Suppressor macrophage (primary cell): Measurements from ENCODE around the gene NAV3.

Experiments
- DNase-seq, 4 experiments: peaks; one replicate each; pipeline ENCODE4 v3.0.0-alpha.2; 2020 to 2022
- total RNA-seq, 17 experiments: gene quantifications; one replicate each; lab custom pipeline; 2026; ENCODE audit warnings: mixed read lengths in 6 of 17, inconsistent platforms in 3 of 17; lab: John Stamatoyannopoulos, UW

Gene NAV3, protein sequence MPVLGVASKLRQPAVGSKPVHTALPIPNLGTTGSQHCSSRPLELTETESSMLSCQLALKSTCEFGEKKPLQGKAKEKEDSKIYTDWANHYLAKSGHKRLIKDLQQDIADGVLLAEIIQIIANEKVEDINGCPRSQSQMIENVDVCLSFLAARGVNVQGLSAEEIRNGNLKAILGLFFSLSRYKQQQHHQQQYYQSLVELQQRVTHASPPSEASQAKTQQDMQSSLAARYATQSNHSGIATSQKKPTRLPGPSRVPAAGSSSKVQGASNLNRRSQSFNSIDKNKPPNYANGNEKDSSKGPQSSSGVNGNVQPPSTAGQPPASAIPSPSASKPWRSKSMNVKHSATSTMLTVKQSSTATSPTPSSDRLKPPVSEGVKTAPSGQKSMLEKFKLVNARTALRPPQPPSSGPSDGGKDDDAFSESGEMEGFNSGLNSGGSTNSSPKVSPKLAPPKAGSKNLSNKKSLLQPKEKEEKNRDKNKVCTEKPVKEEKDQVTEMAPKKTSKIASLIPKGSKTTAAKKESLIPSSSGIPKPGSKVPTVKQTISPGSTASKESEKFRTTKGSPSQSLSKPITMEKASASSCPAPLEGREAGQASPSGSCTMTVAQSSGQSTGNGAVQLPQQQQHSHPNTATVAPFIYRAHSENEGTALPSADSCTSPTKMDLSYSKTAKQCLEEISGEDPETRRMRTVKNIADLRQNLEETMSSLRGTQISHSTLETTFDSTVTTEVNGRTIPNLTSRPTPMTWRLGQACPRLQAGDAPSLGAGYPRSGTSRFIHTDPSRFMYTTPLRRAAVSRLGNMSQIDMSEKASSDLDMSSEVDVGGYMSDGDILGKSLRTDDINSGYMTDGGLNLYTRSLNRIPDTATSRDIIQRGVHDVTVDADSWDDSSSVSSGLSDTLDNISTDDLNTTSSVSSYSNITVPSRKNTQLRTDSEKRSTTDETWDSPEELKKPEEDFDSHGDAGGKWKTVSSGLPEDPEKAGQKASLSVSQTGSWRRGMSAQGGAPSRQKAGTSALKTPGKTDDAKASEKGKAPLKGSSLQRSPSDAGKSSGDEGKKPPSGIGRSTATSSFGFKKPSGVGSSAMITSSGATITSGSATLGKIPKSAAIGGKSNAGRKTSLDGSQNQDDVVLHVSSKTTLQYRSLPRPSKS (N-terminal part only)
- total RNA-seq, result 0 to 6.5 (median 0.13) reads per million in 17 experiments

DNA sequence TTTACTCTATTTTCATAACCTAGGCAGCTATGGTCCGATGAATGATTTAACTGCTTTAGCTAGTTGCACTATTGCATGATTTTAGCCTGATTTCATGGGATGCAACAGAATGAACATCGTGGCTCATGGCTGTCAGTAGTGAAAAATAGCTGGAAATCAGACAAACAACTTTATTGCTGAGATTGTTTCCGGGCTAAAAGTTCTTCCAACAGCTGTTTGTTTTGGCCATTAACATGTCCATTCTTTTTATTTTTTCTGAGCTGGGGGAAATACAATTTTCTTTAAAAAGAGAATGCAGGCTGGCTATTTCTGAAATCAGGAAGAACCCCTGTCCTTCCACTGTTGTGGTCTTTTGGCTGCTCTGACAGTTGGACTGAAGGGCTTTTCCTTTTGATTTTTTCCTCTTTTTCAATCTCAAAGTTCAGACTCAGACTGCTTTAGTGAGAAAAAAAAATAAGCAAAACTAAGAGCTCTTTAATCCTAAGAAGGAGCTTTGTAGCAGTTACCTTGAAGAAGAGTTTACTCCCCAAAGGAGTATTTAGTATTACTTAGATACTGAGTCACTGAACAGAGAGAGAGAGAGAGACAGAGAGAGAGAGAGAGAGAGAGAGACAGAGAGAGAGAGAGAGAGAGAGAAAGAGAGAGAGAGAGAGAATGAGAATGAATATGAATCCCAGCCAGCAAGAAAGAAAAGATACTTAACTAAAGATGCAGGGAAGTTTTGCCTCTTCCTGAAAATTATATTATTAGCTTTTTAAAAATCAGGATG, at the start of gene NAV3:
NAV3 (plus strand) TSS at position 312 of the 769 bp plus-strand sequence. CDS start 568 bp downstream, outside the sequence.
- DNase-seq, result no peak

DNA sequence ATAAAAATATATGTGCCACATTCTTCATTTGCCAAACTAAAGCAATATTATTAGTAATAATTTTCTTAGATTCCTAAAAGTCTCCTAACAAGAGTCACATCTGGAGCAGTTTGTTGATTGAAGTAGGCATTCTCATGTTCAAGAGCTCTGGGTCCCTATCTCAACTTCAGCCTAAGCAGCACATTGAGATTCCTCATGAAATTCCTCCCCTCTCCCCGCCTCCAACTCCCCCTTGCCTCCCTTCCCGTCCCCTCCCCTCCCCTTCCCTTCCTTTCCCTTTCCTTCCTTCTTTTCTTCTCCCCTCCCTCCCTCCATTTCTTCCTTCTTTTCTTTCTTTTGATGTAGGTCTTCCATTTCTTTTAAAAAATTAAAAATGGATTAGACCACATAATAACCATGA, 48.7 kb upstream of the NAV3 start:
- DNase-seq, result no peak

DNA sequence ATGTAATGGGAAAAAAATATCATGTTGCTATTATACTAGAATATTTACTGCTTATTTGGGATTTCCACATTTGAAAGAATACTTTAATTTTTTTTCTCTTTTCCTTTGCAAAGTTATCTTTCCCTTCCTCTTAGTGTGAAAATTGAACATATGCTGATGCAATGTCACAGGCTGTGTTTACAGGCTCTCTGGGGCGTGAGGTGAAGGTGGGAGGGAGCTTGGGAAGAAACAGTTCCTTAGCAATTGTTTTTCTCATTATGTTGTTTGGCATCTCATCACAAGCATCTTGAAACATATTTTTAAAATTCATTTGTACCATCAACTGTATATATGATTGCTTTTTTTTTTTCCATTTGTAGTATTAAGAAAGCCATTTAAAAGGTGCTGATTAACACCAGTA, 47.9 kb upstream of the NAV3 start:
- no peak for DNase-seq

DNA sequence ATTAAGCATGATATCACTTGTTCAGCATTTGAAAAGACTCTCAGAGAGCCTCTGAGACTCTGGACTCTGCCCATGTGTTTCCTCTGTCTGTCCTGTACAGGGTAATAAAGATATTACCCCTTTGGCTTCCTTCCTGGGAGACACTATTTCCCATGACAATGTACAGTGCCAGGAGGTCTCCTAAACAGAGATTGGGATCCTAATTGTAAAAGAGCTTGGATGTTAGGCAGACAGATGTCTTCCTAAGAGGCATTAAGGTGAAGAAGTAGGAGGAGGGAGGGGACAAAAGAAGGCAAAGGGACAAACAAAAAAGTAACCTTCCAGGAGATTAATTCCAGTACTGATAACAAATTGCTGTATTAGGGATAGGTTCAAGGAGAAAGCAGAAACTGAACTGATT, 45.5 kb upstream of the NAV3 start:
- DNase-seq, result no peak

DNA sequence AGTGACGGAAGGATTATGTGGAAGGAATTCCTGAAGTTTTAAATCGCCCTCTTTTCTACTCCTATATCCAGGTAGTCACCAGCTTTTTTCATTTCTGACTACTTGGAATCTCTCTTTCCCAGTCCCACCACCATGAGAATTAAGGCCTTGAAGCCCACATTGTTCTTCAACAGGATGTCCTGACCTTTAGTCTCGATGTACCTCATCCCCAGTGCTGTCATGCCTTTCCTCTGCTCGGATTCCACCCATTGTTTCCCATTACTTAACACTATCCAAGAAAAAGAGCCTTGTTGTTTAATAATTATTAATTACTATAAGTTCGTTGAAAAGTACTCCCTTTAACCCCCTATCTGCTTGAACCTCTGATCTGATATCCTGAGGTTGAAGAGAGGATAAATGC, 44.0 kb upstream of the NAV3 start:
- no peak for DNase-seq

DNA sequence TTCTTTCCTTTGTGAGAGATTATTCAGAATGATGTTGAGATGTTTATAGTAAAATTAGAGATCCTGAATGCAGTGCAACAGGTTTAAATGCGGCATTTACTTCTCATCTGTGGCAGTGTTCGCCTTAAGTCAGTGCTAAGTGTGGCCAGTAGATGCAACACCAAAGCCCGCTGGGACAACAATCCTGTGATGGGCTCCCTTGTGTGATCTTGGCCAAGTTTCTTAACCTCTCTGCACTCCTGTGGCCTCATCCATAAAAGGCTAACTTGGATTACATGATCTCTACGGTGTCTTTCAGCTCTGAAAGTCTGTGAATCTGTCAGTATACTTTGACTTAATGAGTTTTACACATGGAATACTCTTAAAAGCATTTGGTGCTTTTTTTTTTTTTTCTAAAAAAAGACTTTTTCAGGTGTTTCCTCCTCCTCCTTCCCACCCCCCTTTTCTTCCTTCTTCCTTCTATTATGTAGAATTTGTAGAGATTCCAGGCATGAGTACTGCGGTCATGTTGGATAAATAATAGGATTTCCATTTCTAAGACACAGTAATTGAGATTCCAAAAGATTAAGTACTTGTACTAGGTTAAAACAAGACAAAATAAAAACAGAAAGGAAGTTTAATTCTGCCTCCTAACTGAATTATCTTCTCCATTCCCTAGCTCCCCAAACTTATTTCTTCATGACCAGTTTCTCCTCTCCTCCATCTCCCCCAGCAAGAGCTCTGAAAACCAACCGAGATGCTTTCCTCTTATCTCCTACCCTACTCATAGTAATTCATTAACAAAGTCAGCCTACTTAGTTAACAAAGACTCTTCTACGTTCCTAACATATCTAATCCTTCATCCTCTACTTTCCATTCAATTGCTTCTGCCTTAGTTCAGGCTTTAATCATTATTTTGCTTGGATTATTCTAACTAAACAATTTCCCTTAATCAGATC, 42.2 kb upstream of the NAV3 start:
- no peak for DNase-seq

DNA sequence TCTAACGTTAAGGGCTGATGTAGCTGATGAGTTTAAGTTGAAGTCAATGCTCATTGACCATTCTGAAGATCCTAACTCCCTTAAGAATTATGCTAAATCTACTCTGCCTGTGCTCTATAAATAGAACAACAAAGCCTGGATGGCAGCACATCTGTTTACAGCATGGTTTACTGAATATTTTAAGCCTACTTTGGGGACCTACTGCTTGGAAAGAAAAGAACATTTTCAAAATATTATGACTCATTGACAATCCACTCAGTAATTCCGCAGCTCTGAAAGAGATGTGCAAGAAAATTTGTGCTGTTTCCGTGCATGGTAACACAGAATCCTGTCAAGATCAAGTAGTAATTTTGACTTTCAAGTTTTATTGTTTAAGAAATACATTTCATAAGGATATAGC, 35.0 kb upstream of the NAV3 start:
- no peak for DNase-seq

DNA sequence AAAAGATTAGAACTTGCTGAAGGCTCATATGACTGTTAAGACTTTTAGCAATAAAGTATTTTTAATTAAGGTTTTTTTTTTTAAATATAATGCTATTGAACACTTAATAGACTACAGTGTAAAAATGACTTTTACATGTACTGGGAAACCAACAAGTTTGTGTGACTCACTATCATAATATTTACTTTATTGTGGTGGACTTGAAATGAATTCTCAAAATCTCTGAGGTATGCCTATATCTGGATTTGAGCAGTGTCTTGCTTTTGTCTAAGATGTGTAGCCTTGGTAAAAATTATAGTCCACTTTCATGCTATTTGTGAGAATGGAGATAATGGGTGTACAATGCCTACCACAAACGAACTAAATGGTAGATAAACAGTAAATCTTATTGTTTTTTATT, 33.9 kb upstream of the NAV3 start:
- no peak for DNase-seq

DNA sequence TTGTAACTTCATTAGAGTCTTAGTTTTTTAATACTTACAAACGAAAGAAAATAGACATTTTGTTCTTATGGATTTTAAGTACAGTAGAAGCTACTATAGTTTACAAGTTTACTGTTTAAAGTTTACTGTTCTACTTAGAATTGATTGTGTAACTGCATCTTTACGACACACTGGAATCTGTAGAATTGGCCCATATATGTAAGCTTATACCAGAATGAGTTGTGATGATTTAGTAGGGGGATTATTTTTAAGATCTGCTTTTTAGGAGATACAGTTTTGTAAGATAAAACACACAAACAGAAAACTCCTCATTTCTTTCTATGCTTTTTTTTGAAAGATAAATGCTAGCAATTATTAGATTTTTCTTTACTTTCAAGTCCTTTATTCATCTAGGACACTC, 30.2 kb upstream of the NAV3 start:
- DNase-seq, result no peak

DNA sequence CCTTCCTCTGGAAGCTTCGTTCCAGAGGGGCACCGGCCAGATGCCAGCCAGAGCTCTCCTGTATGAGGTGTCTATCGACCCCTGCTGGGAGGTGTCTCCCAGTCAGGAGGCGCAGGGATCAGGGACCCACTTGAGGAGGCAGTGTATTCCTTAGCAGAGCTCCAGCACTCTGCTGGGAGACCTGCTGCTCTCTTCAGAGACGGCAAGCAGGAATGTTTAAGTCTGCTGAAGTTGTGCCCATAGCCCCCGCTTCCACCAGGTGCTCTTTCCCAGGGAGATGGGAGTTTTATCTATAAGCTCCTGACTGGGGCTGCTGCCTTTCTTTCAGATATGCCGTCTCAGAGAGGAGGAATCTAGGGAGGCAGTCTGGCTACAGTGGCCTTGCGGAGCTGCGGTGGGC, 22.2 kb upstream of the NAV3 start:
- no peak for DNase-seq

DNA sequence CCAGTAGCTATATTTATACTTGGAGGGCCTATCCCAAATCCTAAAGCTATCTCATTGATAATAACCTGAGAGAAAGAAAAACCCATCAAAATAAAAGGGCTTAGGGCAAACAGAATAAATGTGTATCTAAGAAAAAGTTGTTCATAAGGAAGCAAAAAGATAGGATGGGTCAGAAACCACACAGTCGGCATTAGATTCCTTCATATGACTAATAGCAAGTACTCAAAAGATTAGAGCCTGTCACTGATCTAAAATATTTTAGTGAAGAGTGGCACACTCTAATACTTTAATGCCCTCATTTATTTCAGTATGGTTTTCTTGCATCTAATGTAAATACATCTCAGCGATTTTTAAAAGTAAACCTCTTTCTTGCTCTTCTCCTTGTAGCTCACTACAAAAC, 17.1 kb upstream of the NAV3 start:
- DNase-seq, result no peak

DNA sequence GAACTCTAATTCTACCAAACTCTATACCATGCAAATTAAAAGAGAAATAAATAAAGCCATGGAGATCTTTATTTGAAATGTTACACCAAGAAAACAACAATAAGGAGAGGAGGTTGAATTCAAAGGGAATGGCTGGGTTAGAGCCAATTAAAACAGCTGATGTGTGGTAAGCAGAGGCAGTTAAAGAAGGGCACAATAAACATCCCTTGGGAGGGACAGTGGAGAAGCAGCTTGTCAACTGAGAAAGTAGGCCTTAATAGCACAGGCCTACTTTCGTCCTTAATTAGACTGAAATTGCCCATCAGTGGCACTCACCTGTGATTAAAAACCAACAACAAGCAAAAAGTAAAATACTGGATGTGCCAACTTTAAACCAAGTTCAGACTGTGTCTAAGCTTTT, 16.3 kb upstream of the NAV3 start:
- DNase-seq, result no peak

DNA sequence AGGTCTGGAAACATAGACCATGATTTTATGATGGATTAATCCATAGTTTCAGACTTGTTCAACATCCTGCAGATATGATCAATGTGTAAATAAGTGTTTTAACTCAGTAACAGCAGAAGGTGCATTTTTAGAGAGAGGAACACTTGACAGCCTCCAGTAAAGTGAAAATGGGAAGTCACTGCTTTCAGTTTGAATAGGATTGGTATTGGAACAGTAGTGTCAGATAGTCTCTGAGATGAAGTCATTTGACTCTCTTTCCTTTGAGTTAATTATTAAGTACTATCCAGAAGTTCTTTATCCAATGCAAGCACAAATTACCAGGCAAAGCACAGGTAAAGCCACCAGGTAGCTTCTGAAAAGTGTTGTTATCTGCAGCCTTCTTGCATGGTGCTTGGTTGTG, 14.5 kb upstream of the NAV3 start:
- DNase-seq, result no peak

DNA sequence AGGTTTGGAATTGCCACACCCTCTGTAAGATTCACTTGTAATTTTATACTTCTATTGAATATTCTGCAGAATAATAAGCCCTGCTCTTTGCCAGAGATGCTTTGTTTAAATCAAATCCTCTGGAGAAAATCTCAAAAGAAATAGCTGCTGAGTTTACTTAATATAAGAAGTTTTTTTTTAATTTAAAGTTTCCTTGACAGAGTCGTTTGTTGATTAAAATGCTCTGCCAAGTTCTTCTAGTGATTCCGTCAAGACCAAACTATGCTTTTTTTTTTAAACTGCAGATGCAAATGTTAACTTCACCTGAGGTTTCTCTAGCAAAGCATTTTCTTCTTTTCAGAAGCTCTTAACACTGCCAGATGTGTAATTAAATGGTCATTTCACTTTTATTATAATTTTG, 13.4 kb upstream of the NAV3 start:
- DNase-seq, result no peak

DNA sequence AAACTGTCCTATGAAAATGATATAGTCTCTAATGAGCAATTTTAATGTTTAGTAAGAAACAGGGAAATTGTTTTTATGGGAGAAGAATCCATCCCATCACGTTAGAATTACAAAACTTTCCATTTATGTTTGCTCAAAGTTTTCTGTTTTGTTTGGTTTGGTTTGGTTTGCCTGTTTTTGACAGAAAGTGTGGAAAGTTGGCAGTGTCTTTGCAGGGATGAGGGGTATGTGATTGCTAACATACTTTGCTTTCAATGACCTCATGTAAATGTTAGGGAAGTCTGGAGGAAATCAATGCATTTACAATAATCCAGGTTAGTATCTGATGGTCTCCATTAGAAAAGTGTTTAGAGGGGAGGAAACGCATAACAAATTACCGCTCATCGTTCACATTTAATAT, 12.3 kb upstream of the NAV3 start:
- no peak for DNase-seq

DNA sequence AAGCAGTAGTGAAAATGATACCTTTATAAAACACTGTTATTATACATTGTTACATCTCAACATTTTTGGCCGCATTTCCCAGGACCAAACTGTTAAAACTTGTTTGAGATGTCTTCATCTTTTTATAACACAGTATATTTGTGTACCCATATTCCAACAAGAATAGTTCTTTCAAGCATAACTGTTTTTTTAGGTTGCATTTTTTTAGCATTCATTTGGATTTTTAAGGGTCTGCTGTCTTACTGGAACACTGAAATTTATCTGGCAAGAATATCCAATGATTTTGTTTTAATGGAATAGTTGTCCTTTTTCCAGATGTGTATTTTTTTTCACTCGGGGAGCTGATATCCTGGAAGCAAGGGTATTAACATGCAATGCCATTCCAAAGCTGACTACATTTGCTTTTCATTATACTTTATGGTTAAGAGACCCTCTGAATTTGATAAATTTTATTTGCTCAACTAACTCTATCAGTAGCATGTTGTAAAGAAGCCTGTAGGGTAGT, 8.9 kb upstream of the NAV3 start:
- DNase-seq, result no peak

DNA sequence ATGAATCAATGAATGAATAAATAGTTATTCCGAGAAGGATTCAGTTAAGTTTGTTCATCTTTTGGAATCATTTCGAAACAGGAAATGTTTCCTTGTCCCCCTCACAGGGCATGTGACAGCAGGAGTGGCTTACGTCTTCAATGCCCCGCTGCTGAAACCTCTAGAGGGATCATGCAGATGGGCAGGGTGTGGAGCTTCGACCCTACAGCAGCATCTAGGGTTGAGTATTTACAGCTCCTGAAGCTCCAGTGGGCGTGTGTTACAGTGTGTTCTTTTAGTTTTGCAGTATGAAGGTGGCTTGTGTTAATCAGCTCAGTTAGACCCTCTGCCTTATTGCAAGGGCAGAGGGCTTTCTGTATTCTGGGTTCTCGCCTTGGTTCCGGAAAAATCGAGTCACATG, 2.6 kb downstream of the NAV3 start:
- DNase-seq, result no peak

DNA sequence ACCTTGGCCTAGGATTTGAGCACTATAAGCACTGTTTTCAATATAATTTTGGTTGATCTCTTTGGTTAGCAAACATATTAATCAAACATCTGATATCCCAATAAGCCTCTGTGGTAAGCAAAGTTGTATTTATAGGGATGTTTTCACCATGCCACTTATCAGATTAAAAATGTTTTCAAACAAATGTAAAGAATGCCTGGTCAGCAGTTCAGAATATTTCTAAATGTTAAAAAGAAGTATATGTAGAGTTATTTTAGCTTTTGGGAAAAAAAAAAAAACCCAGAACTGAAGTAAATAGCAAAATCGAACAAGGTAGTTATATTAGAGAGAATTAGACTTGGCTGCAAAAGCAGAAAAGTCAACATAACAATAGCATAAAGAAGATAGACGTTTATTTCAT, 3.9 kb downstream of the NAV3 start:
- no peak for DNase-seq

DNA sequence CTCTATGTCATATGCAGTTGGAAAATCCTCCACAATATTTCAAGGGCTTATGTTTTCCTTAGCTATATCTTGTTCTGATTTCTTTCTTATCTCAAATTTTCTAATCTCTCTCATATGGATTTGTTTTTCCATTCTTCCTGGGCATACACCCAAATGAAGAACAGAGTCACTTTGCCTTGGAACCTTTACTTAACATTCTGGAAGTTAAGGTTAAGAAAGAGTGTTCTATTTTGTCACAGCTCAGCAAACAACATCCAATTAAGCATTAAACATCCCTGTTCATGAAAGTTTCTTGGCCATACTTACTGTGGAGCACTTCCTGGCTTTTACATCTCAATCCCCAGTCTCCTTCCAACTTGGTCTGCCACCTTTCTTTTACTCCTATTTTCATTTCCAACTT, 5.3 kb downstream of the NAV3 start:
- no peak for DNase-seq

DNA sequence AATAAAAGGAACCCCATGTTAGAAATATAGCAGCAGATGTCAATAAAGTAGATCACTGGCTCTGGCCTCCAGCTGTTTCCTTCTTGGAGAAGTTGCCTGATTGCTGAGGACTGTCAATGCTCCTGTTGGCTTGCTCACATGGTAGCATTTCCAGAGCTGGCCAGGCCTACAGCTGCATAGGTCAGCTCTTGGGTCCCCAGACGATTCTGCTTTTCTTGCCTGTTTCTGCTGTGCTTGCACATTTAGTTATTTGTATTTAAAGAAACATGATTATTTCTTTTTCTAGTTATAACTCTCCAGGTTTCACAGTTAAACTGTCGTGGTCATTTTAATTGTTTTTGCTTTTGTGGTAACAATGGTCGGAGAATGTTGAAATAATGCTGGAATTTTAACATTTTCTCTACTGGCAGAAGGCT, 7.2 kb downstream of the NAV3 start:
- DNase-seq, result no peak

DNA sequence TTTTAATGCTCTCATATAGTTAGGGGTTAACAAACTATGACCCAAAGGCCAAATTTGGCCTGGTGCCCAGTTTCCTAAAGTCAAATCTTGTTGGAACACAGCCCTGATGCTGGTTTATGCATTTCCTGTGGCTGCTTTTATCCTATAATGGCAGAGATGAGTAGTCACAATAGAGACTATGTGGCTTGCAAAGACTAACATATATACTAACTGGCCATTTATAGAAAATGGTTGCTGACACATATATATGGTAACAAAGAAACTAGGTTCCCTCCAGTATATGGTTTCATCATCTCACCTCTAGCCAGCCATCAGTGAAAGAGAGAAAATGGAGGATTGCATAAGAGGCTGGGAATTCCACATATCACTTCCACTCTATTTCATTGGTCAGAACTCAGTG, 10.8 kb downstream of the NAV3 start:
- DNase-seq, result no peak
